Activated T-cell treated with anti-CD3 and anti-CD28 coated beads for 1 hour (primary cell): ENCODE measurements around the gene SPATA13.
A peak's percentile ranks its signal among the peaks of the same experiment; 100 is the strongest.

Source experiments
- DNase-seq: peaks from one replicate; pipeline ENCODE4 v3.0.0-alpha.2; 2020; ENCODE audit warnings: low read depth

Gene SPATA13

DNA sequence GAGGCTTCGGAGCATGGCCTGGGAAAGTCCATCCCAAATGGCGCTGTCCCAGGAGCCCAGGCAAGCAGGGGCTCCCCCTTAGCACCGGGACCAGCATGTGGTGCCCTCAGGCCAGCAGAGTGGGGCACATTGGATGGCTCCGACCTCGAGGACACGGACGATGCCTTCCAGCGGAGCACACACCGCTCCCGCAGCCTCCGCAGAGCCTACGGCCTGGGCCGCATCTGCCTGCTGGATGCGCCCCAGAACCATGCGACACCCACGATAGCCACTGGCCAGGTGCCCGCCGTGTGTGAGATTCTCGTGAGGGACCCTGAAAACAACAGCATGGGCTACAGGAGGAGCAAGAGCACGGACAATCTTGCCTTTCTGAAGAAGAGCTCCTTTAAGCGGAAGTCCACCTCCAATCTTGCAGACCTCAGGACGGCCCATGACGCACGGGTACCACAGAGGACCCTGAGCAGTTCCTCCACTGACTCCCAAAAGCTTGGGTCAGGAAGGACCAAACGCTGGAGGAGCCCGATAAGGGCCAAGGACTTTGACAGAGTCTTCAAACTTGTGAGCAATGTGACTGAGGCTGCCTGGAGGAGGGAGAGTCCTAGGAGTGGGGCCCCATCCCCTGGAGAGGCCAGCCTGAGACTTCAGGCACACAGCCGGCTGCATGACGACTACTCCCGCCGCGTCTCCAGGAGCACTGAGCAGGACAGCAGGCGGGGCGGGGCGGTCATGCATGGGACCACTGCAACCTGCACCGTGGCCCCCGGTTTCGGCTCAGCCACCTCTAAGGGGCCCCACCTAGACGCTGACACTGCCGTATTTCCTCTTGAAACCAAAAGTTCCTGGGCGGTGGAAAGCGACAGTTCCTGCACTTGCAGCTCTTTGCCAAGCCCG is 63.1 kb downstream of the SPATA13 start:
- DNase-seq, result no peak

DNA sequence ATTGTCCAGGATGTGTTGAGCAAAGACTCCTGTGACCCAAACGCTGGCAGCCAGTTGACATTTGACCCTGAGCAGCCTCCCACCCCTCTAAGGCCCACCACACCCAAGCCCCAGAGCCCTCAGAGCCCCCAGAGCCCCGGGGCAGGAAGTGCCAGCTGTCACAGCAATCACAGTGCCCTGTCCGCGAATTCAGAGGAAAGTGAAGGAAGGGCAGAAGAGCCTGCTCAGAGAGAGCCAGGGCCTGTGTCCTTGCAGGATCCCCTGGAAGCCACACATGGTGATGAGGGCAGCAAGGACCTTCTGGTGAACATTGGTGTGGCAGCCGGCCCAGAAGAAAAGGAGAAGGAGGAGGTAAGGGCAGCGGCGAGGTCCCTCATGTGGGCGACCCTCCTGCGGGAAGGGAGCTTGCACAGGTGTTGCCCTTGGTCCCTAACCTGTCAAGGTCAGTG is 63.7 kb downstream of the SPATA13 start:
- no peak for DNase-seq

DNA sequence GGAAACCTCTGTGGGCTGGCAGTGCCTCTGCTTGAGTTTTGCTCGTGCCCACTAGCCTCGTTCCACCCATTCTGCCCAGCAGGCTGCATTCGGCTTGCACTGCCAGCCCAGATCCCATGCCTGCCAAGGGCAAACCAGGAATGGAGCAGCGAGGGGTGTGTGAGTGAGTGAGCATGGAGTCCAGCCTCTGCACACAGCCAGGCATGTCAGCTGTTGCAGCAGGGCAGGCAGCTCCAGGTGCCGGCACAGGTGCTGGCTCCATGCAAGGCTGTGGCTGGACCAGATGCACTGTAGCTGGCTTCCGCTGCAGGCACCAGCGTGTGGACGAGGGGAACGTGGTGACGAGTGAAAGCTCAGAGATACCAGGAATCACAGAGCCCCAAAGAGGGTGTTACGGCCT is 64.5 kb downstream of the SPATA13 start:
- no peak for DNase-seq

DNA sequence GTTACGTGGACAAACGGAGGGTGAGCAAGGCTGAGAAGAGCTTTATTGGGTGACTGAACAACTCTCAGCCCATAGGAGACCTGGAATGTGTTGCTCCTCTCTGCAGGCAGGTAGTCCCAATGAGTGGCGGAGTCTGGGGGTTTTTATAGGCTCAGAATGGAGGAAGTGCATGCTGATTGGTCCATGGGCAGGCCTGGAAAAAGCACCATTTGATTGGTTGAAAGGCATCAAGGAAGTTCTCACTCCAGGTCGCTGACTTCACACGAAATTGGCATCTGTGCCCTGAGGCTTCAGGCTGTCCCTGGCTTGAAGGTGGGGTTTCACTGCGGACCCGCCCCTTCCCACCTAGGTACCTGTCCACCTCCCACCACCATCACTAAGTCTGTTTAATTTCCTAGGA is 65.4 kb downstream of the SPATA13 start:
- DNase-seq, result no peak

DNA sequence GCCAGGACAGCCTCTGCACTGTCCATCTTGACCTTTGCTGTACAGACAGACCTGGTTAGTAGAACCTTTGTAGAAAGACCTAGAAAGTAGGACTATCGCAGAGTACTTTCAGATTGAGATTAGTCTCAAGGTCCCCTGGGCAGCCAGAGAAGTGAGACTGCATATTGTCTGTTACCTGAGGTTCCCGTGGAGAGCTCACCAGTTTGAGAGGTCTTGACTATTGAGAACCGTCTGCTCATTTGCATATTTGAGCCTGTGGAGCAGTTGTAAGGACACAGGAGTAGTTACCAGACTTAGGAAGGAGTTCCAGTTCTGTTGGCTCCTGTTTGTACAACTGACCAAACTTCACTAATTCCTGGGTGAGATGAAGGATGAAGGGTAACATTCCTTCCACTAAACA is 66.2 kb downstream of the SPATA13 start:
- no peak for DNase-seq

DNA sequence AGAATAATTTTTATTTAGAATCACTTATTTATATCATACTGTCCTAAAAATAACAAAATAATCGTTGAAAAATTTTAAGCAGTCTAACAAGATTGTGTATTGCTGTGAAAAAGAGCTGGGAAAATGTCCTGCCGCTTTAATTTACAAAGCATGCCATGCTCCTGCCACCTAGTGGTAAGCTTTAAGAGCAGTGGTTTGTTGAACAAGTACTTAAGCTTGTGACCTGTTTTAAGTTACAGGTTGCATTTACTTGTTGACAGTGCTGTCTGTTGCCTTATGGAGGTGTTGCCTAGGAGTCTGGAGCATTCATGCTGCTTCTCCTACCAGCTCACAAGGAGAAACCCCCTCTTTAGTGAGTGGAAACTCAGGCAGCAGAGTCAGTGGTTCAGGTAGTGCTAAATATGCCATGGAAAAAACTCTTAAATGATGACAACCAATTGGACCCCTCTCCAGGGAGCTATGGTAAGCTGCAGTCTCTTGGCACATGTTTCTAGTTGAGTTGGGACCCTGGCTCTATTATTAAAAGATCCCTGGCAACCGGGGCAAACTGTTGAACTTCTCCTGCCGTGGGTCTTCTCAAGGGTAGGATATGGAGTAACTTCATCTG is 68.4 kb downstream of the SPATA13 start:
- DNase-seq, result no peak

DNA sequence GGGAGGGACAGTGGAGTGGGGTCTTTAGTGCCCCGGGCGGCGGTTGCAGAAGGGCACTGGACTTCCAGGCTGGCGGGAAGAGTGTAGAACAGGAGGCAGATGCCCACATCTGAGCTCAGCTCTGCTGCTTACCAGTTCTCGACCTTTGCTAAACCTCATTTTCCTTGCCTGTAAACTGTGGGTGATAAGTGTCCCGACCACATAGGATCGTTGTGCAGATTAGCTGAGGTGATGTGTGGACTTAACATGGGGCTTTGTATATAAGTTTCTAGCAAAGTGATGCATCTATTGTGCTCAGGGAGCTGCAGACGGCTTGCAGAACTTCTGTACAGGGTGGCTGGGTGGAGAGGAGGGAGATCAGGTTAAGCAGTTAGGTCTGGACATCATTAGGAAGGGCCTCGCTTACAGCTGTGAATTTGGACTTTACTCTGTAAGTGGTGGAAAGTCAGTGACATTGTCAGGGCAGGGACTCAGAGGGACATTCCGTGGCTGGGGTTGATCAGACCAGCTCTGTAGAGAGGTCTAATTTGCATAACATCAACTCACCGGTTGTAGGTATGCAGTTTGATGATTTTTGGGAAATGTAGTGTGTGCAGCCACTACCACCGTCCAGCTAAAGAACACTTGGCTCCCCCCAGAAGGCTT is 70.0 kb downstream of the SPATA13 start:
- no peak for DNase-seq

DNA sequence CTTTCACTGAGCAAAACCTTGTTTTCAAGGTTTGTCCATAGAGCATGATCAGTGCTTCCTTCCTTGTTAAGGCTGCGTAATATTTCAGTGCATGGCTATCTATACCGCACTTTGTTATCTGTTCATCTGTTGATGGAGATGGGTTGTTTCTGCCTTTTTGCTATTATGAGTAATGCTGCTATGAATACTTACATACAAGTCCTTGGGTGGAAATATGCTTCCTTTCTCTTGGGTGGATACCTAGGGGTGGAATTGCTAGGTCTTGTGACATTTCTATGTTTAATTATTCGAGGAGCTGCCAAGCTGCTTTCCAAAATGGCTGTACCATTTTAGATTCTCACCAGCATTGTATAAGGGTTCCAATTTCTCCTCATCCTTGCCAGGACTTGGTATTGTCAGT is 70.9 kb downstream of the SPATA13 start:
- DNase-seq, result no peak

DNA sequence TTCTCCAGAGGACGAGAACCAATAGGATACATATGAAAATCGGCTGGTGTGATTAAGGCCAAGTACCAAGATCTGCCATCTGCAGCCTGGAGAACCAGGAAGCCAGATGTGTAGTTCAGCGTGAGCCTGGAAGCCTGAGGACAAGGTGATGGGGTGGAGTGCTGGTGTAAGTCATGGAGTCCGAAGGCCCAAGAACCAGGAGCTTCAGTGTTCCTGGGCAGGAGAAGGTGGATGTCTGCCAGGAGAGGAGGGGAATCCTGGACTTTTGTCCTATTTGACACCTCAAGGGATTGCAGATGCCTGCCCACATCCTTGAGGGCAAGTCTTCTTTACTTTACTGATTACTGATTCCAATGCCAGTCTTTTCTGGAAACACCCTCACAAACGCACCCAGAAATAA is 71.5 kb downstream of the SPATA13 start:
- DNase-seq, result no peak

DNA sequence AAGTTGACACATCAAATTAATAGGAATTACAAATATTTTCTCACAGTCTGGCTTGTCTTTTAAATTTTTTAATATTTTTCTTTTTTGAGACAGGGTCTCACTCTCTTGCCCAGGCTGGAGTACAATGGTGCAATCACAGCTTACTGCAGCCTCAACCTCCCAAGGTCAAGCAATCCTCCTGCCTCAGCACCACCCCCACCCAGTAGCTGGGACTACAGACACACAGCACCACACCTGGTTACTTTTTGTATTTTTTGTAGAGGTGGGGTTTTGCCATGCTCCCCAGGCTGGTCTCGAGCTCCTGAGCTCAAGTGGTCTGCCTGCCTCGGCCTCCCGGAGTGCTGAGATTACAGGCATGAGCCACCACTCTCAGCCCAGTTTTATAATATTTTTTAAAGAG is 72.0 kb downstream of the SPATA13 start:
- no peak for DNase-seq

DNA sequence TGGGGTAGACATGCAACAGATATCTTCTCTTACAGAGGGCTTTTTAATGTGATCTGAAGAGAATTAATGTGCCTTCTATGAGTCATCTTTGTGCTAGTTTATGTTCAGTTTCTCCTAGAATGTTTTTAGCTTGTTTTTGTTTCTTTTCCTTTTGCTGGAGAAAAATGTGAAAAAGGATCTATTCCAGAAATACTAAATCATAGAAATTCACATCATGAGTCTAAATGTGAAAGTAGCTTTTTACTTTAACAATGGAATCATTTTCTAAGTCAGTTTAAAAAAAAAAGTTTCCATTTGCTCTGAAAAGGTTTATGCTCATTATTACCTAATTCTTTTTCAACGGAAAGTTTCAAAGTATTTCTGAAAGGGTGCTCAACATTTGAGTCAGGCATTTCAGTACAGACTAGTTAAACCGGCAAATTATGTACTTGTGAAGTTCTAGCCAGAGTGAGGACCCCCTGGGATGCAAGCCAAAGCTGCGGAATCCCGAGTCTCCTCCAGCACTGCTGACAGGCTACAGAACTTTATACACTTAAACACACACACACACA is 72.9 kb downstream of the SPATA13 start:
- DNase-seq, result no peak

DNA sequence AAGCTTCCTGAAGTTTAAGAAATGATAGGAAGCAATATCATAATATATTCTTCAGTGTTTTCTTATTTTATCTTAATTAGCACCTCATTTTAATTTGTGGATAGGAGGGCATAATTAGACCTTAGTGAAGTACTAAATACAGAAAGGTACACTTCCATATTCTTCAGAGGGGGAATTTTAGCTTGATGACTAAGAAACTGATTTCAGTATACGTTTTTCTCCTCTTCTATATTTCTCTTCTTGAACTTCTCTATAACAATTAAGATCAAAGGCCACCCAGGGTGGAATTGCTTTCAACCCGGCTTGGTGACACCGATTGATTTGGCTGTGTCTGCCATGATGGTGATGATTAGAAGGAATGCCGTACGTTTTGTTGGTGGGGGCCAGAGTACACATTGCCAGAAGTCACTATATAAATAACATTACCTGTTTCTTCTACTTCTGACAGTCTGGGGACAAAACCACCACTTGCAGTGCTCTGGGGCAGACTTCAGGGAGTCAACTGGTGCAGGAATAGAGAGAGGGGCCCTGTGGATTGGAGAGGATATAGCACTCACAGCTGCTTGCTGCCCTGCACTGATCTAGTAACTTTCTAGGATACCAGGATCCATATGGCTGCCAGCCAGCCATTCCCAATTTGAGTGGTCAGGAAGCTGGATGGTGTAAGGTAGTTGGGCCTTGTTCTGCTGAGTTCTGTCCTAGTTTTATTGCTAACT is 73.8 kb downstream of the SPATA13 start:
- DNase-seq, result no peak

DNA sequence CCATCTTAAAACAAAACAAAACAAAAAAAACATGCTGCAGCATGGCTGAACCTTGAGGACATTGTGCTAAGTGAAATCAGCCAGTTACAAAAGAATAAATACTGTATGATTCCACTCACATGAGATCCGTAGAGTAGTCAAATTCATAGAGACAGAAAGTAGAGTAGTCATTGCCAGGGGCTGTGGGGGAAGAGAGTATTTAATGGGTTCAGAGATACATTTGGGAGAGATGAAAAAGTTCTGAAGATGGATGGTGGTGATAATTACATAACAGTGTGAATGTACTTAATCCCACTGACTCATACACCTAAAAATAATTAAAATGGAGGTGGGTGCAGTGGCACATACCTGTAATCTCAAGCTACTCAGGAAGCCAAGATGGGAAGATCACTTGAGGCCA is 76.8 kb downstream of the SPATA13 start:
- no peak for DNase-seq

DNA sequence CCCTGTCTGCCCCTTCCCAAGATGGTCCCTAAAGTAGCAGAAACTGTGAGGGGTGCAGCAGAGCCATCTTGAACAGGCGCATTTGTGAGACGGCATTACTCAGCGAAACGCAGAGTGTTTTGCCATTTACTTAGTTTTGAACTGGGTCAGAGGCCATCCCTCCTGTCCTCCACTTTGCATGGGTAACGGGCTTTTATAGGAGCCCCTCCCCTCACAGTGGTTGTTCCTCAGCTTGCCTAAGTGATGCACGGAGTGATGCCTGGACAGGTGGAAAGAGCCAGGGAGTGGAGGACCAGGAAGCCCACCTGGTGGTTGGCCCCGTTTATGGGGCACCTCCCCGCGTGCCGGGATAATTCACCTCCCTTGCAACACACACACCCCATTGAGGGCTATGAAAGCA is 80.8 kb downstream of the SPATA13 start:
- DNase-seq, result no peak

DNA sequence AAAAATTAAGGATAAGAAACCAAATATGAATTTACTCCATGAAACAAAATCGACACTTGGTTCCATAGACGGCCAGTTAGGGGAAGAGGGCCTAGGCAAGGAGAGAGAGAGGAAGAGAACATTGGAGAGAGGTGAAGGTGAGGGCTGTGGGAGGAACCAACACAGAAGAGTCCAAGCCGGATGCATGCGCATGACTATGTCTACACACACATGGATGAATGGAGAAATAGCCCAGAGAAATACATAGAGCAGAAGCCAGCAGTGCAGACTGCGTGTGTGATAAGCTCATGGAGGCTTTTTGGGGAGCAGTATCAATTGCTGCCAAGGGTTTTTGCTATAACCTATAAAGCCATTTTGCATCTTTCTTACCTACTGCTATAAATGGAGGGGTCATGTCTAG is 81.6 kb downstream of the SPATA13 start:
- DNase-seq, result no peak

DNA sequence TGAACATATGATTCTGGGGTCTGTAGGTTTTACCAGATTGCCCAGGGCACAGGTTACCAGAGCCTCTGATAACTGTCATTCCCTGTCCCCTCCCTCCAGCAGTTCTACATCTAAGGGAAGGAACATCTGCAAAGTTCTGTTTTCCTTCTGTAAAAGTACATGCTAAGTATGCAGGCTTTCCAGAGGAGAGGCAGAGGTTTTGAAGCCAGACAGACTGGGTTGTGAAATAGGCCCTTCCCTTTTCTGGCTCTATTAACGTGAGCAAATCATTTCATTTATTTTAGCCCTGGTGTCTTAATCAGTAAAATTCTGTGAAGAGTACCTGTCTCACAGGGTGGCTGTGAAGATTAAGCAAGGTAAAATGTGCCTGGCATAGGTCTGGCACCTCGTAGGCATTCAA is 82.8 kb downstream of the SPATA13 start:
- no peak for DNase-seq

DNA sequence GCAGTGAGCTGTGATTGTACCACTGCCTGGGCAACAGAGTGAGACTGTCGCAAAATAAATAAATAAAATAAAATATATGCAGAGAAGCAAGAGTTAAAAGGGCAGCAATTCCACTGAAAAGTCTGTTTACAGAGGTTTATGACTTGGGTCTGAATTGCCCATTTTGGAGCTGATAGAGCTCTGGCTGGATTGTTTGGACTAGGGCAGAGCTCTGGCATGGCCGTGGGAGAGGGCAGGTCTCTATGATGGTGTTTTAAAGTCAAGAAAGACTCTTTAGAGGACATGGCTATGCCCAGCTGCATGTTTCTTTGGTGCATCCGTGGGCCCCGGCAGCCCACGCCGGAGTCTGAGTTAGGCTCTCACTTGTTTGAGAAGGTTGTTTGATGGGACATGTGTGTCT is 84.3 kb downstream of the SPATA13 start:
- no peak for DNase-seq

DNA sequence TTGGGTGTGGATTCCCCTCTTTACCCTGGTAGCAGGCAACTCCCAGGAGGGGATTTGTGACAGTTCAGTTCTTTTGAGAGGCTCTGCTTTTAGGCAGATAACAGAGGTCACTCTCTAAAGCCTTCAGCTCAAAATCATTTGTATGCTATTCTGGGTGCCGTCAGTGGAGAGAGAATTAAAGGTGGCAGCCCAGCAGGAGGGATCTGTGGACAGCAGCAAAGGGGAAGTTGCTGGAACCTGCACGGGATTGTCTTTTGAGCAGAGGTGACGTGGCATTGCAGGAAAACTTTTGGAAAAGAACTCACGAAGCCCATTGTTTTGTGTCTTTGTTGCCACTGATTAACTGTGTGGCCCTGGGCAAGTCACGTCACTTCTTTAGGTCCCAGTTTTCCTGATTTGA is 86.5 kb downstream of the SPATA13 start:
- DNase-seq, result no peak

DNA sequence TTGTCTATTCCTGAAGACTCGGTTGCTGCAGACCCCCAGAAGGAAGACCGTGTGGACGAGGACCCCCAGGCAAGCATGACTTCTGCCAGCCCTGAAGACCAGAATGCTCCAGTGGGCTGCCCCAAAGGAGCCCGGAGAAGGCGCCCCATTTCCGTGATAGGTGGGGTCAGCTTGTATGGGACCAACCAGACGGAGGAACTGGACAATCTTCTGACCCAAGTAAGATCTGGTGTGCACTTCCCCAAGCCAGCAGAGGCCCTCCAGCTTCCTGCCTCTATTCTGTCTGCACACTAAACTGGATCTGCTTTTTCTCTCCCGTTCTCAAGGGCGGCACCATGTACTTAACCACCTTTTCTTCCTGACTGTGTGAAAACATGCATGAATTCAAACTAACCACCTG is 89.1 kb downstream of the SPATA13 start:
- no peak for DNase-seq

DNA sequence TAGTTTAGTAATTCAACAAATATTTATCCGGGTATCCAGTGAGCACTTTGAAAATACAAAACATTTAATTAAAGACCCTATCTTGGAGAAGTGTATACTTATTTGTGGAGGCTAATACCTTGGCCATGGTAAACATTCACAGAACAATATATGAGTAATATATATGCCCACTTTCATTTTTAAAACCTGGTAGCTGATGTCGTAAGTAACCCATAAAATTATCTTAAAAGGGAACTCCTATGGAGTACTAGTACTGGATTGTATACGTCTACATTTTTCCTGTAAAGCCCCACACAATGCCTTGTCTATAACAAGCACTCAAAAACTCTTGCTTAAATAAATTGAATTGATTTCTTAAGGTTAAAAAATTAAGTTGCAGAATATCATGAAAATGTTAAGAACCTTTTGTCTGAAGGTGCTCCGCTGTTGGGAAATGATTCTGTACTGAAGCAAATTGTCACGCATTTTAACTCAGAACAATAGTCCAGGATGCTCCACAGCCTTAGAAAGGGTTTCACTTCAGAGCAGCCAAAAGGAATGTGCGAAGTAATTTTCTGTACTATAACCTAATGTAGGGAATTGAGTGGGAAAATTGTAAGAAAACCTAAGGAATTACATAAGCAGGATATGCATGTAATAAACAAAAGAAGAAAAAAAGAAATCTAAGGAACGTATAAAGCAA is 90.0 kb downstream of the SPATA13 start:
- no peak for DNase-seq

DNA sequence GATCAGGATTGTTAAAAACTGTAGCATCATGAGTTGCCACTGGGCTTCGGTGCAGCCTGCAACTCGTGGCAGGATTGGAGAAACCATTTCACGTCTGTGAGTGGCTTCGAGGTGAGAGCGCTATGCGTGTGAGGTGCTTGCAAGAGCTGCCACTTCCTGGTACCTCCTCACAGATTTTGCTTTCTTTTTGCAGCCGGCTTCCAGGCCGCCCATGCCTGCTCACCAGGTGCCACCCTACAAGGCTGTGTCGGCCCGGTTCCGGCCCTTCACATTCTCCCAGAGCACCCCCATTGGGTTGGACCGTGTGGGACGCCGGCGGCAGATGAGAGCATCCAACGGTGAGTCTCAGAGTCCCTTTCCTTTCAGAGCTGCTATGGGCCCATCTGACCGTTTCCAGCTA is 91.0 kb downstream of the SPATA13 start:
- peak; percentile 67 for DNase-seq

DNA sequence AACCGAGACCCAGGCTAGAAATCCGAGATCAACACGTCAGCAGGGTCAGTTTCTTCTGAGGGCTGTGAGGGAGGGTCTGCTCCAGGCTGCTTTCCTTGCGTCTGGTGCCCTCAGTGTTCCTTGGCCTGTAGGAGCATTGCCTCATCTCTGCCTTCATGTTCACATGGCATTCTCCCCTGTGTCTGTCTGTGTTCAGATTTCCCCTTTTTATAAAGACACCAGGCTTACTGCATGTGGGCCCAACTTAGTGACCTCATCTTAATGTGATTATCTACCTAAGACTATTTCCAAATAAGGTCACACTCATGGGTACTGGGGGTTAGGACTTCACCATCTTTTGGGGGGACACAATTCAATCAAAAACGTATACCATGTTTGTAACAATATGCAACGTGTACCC is 91.6 kb downstream of the SPATA13 start:
- no peak for DNase-seq
